HG02642 (cell line): Measurements from ENCODE around the gene GATA6.

Experiments used
- ATAC-seq: cut with Tn5 transposase; IDR thresholded peaks from one replicate; pipeline ENCODE4 v1.9.1; 2021; ENCODE audit warnings: mild to moderate bottlenecking; ENCODE audit not compliant: unreplicated experiment, poor library complexity

GATA6 gene

GRCh38 chr18:22229456-22230124, 60.2 kb downstream of the GATA6 start:
- no peak for ATAC-seq

GRCh38 chr18:22230471-22230945, 61.1 kb downstream of the GATA6 start:
- no peak for ATAC-seq

- no peak for ATAC-seq
These were observed 63.9 kb downstream of the GATA6 start for GRCh38 chr18:22233266-22233665.

- ATAC-seq: no peak
These were observed 68.6 kb downstream of the GATA6 start for GRCh38 chr18:22238036-22238435.

- no peak for ATAC-seq
These were observed 69.3 kb downstream of the GATA6 start for GRCh38 chr18:22238681-22239080.

- no peak for ATAC-seq
These were observed 72.6 kb downstream of the GATA6 start for GRCh38 chr18:22241921-22242361.

- ATAC-seq: no peak
These were observed 74.1 kb downstream of the GATA6 start for GRCh38 chr18:22243513-22243912.

GRCh38 chr18:22250026-22250425, 80.6 kb downstream of the GATA6 start:
- no peak for ATAC-seq

- no peak for ATAC-seq
These were observed 81.2 kb downstream of the GATA6 start for GRCh38 chr18:22250591-22250996.
